CD4-positive, alpha-beta T cell treated with Interleukin-12 subunit alpha and Interleukin-12 subunit beta, for 1 hour (primary cell): ENCODE data around the gene NIBAN1.
A peak's percentile ranks its signal among the peaks of the same experiment; 100 is the strongest.

ENCODE experiments used
- DNase-seq: peaks from one replicate; pipeline ENCODE4 v3.0.0-alpha.2; 2020

Gene NIBAN1

GRCh38 chr1:184943998-184944397 is 30.3 kb downstream of the NIBAN1 start:
- DNase-seq = no peak

- DNase-seq = no peak
Measured at GRCh38 chr1:184941735-184942134, 32.6 kb downstream of the NIBAN1 start.

- no peak for DNase-seq
Measured at GRCh38 chr1:184941410-184941733, 32.9 kb downstream of the NIBAN1 start.

DNA sequence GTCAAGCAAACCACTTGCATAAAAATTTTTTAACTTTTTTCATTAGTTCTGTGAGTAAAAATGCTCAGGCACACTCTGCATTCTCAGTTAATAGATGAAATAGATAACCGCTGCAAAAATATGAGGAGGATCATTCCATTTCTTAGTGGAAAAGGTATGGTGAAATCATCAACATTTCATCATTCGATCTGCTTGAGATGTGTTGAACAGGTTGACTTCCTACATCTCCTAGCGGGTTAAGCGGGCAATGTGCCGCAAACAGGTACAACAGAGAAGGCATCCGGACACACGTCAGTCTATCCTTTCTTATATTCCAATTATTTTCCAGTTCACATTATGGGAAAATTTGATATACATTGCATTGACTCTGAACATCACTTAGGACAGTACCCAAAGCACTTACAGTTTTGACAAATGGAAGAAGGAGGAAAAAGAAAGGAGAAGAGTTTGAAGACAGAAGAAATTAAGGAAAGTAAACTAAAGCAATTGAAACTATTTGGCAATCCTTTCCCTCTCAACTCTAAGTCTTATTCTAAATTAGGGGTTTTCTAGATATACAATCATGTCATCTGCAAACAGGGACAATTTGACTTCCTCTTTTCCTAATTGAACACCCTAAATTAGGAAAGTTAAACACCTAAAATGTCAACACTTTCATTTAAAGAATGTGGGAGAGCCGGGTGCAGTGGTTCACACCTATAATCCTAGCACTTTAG is 33.5 kb downstream of the NIBAN1 start:
- DNase-seq = no peak

DNA sequence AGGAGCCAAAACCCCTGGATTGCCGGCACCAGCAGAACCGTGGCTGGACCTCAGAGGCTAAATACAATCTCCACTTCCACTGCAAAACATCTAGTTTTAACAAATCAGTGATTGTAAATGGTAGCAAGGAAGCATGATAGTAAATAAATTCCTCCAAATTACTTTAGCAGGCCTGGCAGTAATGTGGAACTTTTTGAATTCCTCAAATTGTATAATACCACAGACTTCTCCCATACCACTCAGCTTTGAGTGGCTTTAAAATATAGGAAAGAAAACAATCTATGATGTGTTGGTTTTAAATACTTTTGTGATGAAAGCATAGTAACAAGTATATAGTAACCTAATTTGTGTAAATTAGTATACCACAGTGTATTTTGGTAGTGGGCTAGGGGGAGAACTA is 34.1 kb downstream of the NIBAN1 start:
- DNase-seq = no peak

GRCh38 chr1:184937729-184938128 is 36.6 kb downstream of the NIBAN1 start:
- DNase-seq = no peak

- DNase-seq = no peak
Measured at GRCh38 chr1:184935920-184936798, 38.1 kb downstream of the NIBAN1 start.

DNA sequence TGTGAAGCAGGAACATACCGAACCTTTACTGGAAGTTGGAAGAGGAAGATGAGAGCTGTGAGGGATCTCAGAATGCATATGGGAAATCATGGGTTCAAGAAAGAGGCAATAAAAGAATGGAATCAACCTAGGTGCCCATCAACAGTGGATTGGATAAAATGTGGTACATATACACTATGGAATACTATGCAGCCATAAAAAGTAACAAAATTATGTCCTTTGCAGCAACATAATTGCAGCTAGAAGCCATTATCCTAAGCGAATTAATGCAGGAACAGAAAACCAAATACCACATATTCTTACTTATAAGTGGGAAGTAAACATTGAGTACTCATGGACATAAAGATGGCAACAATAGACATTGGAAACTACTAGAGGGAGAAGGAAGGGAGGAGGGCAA is 40.4 kb downstream of the NIBAN1 start:
- no peak for DNase-seq

GRCh38 chr1:184932319-184932718 is 42.0 kb downstream of the NIBAN1 start:
- no peak for DNase-seq

GRCh38 chr1:184931566-184931965 is 42.7 kb downstream of the NIBAN1 start:
- no peak for DNase-seq

DNA sequence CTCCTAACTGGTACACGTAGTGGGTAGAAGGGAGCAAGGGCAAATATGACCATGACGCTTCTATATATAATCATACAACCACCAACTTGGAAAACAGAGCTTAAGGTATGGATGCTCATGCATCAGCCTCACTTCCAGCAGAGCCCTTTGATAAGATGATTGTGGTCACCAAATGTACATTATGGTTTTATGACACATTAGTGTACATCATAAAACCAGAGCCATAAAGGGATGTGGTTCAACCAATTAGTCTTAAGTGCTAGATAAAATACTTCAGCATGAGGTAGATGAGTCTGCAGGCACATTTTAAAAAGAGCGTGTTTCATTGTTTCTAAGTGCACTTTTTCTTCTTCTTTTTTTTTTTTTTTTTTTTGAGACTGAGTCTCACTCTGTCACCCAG is 43.7 kb downstream of the NIBAN1 start:
- DNase-seq = peak; percentile 13

DNA sequence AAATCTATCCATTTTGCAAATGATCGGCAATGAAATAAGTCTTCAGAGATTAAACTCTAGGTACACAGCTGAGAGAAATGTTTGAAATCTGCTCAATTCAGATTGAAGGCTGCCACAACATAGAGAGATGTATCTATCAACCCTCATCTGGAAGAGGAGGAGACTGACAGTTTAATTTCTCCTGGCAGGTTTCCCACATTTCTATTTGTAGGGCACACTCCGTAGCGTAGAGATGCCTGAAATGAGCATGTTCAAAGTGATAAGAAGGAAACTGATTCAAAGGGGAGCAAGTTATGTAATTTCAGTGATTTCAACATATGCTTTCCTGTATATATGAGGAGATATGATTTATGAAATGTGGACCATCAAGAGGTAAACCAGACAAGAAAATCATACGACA is 44.1 kb downstream of the NIBAN1 start:
- DNase-seq = no peak

- DNase-seq = no peak
Measured at GRCh38 chr1:184929711-184930202, 44.6 kb downstream of the NIBAN1 start.

DNA sequence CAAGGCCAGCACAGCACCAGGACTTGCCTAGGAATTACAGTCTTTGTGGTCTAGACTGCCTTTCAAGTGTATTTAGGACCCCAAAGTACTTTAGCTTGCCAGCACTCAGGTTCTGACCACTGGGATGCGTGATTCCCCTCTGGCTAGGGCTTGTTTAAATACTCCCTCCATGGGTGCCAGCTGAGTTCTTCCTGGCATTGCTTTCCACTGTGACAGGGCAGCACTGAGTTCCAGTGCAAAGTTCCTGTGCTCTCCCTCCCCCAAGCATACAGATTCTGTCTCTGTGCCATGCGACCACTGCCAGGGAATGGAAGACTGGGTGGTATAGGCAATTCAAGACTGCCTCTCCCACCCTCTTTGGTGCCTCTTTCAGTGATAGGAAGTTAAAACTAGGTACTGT is 45.9 kb downstream of the NIBAN1 start:
- no peak for DNase-seq
